Stimulated activated CD4-positive, alpha-beta T cell treated with anti-CD3 and anti-CD28 coated beads, Interleukin-4, amount 100 ng/mL, for 48 hours (primary cell): ENCODE measurements around the gene CCDC13.

Experiments used
- DNase-seq, 2 donors: peaks; one replicate each; pipeline ENCODE4 v3.0.0-alpha.2; 2020; ENCODE audit warnings: low read depth in 2 of 2

CCDC13 gene

DNA sequence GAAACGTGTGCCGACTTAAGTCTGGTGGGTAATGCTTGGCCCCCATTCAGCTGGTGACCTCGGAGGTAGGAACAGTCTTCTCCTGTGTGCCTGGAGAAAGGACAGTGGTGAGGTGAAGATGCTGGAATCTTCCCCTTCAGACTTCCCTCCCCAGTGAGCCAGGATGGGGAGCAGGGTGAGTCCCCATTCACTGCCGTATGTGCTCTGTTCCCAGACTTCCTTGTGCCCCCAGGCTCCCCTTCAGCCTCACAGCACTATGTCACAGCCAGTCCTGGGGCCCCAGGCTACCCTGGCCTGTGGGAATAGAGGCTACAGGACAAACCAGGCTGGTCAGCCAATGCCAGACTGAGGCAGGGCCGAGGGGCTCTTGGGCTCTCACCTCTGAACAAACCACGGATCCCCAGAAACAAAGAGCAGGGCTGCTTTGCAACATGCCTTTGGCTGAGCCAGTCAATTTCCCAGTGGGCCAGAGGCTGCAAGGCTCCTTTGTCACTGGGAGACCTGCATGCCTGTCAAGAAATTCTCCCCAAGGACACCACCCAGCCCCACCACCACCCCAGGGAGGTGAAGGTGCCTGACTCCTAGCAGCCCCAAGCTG, 38.7 kb downstream of the CCDC13 start:
- no peak for DNase-seq

DNA sequence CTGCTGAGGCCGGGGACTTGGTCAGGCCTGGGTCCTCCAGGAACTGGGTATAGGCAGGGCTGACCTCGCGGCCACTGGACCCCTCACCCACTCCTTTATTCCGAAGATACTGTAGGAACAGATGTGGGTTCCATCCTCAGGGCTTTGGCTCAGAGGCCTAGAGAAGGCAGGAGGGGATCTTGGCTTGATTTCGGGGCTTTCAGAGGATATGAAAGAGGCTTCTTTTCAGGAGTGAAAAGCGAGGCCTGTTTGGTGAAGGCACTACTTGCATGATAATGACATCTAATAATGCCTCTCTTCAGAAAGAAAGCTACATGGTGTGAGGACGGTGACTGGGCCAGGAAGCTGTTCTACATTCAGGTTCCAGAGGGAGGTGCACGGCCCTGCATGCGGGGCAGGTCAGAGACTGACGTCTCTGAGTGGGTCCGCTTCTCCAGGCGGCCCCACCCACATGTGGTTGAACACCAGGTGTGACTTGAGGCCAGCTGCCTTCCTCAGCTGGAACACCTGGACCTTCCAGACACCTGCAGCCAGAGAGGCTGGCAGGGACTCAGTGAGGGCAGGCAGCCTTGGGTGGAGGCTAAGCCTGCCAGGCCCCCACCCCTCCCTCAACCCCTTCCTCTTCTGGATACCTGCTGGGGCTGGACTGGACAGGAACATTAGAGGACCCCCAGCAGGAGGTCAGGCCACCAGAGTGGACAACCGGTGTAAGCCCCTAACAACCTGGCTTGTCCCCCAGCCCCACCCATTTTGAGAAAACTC, 39.4 kb downstream of the CCDC13 start:
- DNase-seq = no peak

DNA sequence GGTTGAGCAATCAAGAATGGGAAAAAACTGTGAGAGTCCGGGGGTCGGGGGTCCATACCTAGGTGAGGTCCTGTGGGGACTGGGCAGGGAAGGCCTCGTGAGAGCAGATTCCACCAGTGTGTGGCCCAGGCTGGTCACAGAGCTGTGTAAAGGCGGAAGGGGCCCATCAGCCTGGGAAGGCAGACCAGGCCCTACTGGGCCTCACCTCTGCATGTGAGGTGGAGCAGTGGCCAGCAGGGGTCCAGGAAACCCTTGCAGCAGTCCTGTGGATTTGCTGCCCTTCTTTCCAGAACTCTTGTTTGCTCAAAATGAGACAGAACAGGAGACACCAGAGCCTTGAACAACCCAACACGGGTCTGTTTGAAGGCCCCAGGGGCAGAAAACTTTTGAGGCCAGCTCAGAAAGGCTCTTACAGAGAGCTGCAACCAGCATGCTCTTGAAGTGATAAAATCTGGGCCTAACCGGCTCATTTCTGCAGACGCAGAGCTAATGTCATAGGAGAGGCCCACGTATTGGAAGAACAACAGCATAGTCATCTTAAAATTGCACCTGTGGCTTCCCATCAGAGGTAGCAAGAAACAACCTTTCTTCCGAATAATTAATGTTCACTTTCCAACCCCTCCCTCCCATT, 40.1 kb downstream of the CCDC13 start:
- DNase-seq = no peak

DNA sequence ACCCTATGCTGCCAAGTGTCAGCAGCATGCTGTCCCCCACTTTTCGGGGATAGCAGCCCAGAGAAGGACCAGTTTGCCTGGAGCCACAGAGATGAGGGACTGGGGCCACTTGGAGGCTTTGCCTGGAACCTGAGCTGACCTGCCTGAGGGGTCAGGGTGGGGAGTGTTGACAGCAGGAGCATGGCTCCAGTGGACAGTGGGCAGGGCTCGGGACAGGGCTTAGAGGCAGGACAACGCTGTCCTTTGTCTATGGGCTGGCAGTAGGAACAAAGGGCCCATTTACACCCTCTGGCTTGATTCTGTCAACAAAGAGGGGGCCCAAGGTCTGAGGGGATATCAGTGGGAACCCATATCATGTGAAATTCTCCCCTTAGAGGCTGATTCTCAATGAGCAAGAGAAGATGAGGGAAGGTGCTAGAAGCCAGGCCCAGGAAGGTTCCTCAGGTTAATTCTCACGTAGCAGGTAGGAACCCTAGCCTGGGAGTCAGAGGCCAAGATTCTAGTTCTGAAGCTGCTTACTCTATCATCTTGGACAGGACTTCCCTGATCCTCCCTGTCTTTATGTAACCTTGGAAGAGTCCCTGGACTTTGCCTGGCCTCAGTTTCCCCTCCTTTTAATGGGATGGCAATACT, 40.7 kb downstream of the CCDC13 start:
- DNase-seq = no peak

DNA sequence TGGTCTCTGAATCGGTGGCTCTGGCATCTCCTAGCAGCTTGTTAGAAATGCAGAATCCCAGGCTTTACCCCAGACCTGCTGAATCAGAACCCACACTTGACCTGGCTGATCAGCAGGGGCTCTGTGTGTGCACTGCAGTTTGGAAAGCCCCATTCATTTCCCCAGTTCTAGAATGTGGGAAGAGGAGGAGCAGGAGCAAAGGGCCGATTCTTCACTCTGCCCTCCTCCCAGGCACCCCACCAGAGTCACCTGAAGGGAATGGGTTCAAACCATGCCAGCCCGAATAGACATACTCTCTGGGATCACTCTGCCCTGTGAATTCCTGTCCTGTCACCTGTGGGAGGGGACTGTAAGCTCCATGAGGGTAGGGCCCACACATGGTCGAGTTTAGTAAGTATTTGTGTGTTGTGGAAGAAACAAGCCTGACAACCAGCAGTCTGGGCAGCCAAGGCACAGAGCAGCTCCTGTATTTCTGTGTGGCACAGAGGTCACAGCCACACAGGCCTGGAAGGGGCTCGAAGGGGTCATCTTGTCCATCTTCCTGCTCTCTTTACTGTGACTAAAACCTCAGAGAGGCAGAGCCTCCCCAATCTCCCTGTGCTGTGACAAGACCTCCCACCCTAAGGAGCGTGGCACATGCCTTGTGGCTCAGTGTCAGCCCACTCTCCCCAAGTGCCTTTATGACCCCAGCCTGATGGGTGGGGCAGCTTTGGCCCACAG, 41.4 kb downstream of the CCDC13 start:
- no peak for DNase-seq

DNA sequence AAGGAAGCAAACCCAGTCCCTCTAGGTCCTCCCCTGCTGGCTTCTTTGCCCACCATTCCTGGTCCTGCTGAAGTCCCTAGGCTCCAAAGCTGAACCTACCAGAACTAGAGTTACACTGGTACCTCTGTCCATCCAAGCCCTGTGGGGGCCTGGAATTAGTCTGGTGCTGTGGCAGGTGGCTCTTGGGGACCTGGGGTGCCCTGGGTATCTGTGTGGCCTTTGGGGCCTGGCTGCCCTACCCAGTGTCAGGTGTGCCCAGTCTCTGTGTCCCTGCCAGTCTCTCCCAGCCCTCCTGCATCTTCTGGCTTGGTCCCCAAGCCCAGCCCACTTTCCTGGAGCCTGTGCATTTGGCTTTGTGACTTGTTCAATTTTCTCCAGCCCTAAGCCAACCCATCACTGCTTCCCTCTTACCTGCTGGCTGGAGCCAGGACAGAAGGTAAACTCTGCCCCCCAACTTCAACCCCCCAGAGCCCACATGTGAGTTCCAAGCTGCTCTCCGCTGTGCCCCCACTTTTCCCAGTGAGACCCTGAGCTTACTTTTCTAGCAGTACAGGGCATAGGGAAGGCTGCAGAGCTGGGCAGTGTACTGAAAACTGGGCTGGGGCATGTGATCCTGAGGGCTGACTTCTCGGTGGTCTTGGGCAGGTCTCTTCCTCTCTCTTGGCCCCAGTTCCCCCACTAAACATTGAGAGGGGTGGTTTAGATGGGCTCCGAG, 42.2 kb downstream of the CCDC13 start:
- no peak for DNase-seq

DNA sequence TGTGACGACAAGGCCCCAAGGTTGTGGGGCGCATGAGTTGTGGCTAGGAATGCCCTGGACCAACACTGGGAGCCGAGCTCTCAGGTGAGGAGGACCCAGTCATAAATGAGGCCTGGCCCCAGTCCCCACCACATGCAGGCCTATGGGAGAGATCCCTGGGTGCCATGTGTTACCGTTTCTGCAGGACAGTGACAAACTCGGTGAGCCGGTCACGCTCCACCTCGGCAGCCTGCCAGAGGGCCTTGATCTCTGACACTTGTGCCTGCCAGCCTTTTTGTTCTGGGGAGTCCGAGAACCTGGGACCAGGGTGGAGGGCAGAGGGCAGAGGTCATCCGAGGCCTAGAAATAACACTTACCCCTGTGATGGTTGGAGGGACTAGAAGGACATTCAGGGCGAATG, 42.8 kb downstream of the CCDC13 start:
- no peak for DNase-seq

DNA sequence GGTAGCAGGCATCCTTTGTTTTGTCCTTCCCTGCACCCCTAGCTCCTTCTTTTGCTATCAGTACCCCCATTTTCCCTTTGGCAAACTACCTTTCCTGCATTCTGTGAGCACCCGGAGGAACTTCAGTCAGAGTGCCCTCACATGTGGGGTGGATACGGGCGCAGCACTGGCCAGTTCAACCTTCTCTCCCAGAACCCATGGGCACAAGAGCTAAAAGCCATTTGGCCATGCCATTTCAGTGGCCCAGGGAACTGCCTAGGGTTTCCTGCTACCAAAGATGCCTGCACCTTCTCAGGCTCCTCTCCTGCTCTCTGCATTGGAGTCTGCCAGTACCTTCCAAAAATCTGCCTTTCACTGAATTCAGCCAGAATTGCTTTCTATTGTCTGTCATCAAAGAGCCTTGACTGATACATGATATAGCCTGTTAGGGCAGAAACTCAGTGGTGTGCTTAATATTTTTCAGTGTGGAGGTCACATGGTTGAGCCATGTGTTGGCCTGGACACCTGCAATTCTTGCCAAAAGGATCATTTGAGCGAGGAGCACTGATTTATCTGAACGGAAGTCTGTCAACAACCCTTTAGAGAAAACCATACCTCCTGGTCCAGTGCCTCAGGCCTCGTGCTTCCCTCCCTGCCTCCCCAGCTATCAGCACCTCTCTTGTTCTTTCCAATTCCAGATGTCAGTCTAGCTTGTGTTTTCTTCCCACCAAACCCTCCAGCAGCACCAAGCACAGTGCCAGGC, 43.5 kb downstream of the CCDC13 start:
- DNase-seq = no peak

DNA sequence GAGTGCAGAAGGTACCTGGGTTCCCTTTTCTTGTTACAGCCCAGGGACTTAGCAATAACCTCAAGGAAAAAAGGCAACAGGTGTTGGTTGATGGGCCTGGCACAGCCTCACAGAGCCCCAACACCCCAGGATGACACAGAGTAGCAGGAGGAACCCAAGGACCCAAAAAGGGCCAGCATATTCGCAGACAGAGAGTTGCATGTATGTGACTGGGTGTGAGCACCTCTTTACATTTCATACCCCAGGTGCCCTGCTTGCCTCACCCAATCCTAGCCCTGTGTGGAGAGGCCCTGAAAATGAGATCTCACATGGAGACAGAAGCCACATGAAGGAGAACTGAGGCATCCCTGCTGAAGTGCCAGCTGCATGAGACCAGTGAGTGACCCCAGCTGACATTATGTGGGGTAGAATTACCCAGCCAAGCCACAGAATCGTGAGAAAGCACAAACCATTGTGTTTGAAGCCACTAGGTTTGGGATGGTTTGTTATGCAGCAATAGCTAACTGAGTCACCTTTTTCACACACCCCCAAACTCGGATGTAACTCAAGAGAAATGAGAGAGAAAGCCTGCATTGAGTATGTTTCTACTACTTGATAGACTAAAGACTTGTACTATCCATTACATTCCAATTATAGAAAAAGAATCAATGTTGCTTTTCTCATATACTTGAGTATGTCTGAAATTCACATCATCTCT, 44.2 kb downstream of the CCDC13 start:
- DNase-seq = no peak

DNA sequence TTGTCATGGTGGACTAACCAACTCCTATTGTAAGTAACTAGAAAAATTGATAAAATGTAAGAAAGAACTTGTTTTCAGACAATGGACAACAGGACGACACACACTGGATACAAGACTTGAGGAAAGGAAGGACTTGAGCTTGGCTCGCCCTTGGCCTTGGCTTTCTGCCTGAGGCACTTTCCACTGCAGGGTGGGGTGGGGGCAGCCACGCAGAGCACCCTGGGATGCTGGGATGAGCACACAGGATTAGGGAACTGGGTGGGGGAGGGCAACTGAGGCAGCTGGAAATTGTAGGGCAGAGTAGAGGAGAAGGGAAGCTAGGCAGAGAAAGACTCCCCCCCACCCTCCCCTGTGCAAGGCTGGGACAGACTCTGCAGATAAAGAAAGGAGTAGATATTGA, 45.0 kb downstream of the CCDC13 start:
- DNase-seq = no peak

DNA sequence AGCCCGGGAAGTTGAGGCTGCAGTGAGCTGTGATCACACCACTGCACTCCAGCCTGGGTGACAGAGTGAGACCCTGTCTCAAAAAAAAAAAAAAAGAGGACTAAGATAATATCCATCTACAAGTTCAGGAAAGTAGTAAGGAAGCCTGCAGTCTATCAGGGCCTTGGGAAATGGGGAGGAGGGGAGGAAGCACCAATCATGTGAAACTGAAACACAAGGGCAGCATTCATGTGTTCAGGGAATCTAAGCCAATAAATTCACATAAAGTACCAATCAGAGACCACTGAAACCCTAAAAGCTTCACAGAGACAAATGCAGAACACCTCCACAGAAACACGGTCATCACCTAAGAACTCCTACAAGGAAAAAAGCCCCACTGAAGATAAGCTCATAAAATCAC, 47.6 kb downstream of the CCDC13 start:
- DNase-seq = no peak

DNA sequence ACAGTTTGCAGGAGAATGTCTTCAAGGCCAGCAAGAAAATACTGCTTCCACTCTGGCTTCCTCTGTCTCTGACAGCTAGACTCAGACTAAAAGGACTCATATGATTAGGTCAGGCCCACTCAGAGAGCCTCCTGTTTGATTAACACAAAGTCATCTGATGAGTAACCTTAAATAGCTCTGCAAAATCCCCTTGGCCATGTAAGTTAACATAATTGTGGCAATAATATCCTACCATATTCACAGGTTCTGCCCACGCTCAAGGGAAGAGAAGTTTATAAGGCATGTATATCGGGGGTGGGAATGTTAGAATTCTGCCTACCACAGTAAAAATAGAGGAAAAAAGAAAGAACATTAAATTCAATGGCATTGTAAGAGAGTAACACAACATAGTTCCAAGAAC, 49.8 kb downstream of the CCDC13 start:
- no peak for DNase-seq
